Body of pancreas (tissue), 4 donors: ENCODE measurements around the gene TJAP1. TPM values are rescaled to one million over a fixed set of nuclear protein-coding genes. Genes with fewer than 3 reads are reported as not detected.

Experiments
- ATAC-seq: fragments of 150-250 bp; one replicate; pipeline ENCODE4 v1.9.1; 2016
- DNase-seq, 4 donors: peaks; one replicate each; pipeline ENCODE4 v3.0.0-alpha.2; 2019
- H3K27ac ChIP-seq, 4 donors: fragments of 200-600 bp; sonication (generic); 1 replicate in 3 of 4; 2 replicates in 1 of 4; pipeline versions ENCODE4 v1.5.1 to v1.6.1; 2016 to 2019; ENCODE audit warnings: mild to moderate bottlenecking in 1 of 4, mixed read lengths in 1 of 4, moderate library complexity in 1 of 4
- H3K27me3 ChIP-seq, 2 donors: fragments of 200-600 bp; sonication (generic); one replicate each; pipeline ENCODE4 v1.6.0; 2016; ENCODE audit warnings: mild to moderate bottlenecking in 1 of 2
- H3K36me3 ChIP-seq, 2 donors: fragments of 200-600 bp; sonication (generic); replicated peaks in 1 of 2; 2 replicates each; pipeline ENCODE4 v1.5.1; 2016; ENCODE audit warnings: low read depth in 2 of 2; ENCODE audit not compliant: insufficient read depth in 1 of 2
- H3K4me1 ChIP-seq: fragments of 200-600 bp; sonication (generic); one replicate; pipeline ENCODE4 v1.6.0; 2016
- H3K4me3 ChIP-seq, 2 donors: fragments of 200-600 bp; sonication (generic); 1 replicate in 1 of 2; 2 replicates in 1 of 2; pipeline ENCODE4 v1.5.1; 2016 to 2019
- H3K9me3 ChIP-seq, 3 donors: fragments of 200-600 bp; sonication (generic); 1 replicate in 2 of 3; 2 replicates in 1 of 3; pipeline ENCODE4 v1.5.1; 2016
- CTCF ChIP-seq, 7 experiments: fragments of 450-650 bp in 4 of 7; fragments of 200-600 bp in 3 of 7; sonication (generic) in 3 of 7; IDR thresholded peaks; one replicate each; pipeline ENCODE4 v1.5.1; 2016 to 2019; ENCODE audit warnings: antibody characterized with exemption in 7 of 7
- POLR2A ChIP-seq, 3 donors: fragments of 450-650 bp; IDR thresholded peaks; one replicate each; pipeline ENCODE4 v1.6.1; 2016; ENCODE audit warnings: antibody characterized with exemption in 3 of 3, mild to moderate bottlenecking in 2 of 3
- WGBS, 2 donors: methylation state at CpG; one replicate each; pipeline ENCODE4 v1.1.5; 2017; 5-methylcytosine and 5-hydroxymethylcytosine counted together
- intact Hi-C: fragments of 100-400 bp; cut with DNase I; formaldehyde crosslinking; loops from one replicate; pipeline ENCODE4 v1.15.1; 2023
- total RNA-seq, 2 donors: library from RNA; depleted of rRNA; stranded (reverse); fragments of >200 nt; gene quantifications; one replicate each; pipeline ENCODE4 v1.1.0, GENCODE V29; 2016

The TJAP1 gene
- total RNA-seq, 2 donors from 2014 or later, result 16.9 to 47.5 TPM

- no peak for DNase-seq
- ATAC-seq, result no peak
- WGBS, 2 donors, result 91 to 93% methylated on average over 14 to 16 of the region's 16 CpGs
- Histone ChIP-seq H3K4me3 (no peak overlapping the region), H3K36me3 (peaks cover 11 to 28% of the 10 kb centered on the region in 2 donors), H3K27me3 (no peaks in the 10 kb centered on the region), H3K27ac (no peak overlapping the region), H3K9me3 (no peaks in the 10 kb centered on the region), H3K4me1 (no peaks in the 10 kb centered on the region)
- TF ChIP-seq CTCF (IDR thresholded peaks at IDR 0.05) (no peak), POLR2A (IDR thresholded peaks at IDR 0.05) (no peak)
- intact Hi-C loops, result no loop called here
Measured at GRCh38 chr6:43447604-43448003, 29.8 kb upstream of the TJAP1 start.

- DNase-seq (no peak), ATAC-seq (no peak)
- H3K36me3 ChIP-seq, result peaks cover 10 to 23% of the 10 kb centered on the region in 2 donors
- intact Hi-C loops, result no loop called here
- WGBS, 2 donors, result 81 to 95% methylated on average over 3 to 4 of the region's 4 CpGs
- no peaks in the 10 kb centered on the region for H3K27me3 ChIP-seq
- no peak overlapping the region for H3K4me3 ChIP-seq
- H3K4me1 ChIP-seq, result no peaks in the 10 kb centered on the region
- no peak overlapping the region for H3K27ac ChIP-seq
- no peaks in the 10 kb centered on the region for H3K9me3 ChIP-seq
- TF ChIP-seq POLR2A (IDR thresholded peaks at IDR 0.05), result no peak
- no peak for TF ChIP-seq CTCF (IDR thresholded peaks at IDR 0.05)
Measured at GRCh38 chr6:43448916-43449315, 28.5 kb upstream of the TJAP1 start.

- ATAC-seq (no peak), DNase-seq (no peak)
- H3K36me3 ChIP-seq, result peaks cover 6 to 13% of the 10 kb centered on the region in 2 donors
- 80 to 89% methylated on average over 4 to 9 of the region's 13 CpGs for WGBS, 2 donors
- intact Hi-C loops, result loop anchor here (5.0 kb wide), 1 partner anchor 57 kb away; no protein-coding TSS in a partner anchor
- H3K4me3 ChIP-seq, result no peak overlapping the region
- no peaks in the 10 kb centered on the region for H3K27me3 ChIP-seq
- H3K4me1 ChIP-seq, result peaks cover 13% of the 10 kb centered on the region
- H3K9me3 ChIP-seq, result no peaks in the 10 kb centered on the region
- TF ChIP-seq CTCF (IDR thresholded peaks at IDR 0.05) (no peak), POLR2A (IDR thresholded peaks at IDR 0.05) (no peak)
- no peak overlapping the region for H3K27ac ChIP-seq
Measured at GRCh38 chr6:43450699-43451131, 26.7 kb upstream of the TJAP1 start.

- WGBS, 2 donors, result 80 to 86% methylated on average over 4 of the region's 4 CpGs
- Histone ChIP-seq H3K4me3 (no peak overlapping the region), H3K4me1 (peaks cover 18% of the 10 kb centered on the region), H3K36me3 (peaks cover 6 to 11% of the 10 kb centered on the region in 2 donors), H3K27ac (no peak overlapping the region), H3K27me3 (peaks cover 0 to 4% of the 10 kb centered on the region in 2 donors), H3K9me3 (no peaks in the 10 kb centered on the region)
- ATAC-seq, result no peak
- TF ChIP-seq POLR2A (IDR thresholded peaks at IDR 0.05) (no peak), CTCF (IDR thresholded peaks at IDR 0.05) (no peak)
- intact Hi-C loops, result loop anchor here (5.0 kb wide), 1 partner anchor 56 kb away; no protein-coding TSS in a partner anchor
- no peak for DNase-seq
Measured at GRCh38 chr6:43451348-43451747, 26.0 kb upstream of the TJAP1 start.

- Histone ChIP-seq H3K9me3 (no peaks in the 10 kb centered on the region), H3K4me3 (no peak overlapping the region), H3K27ac (no peak overlapping the region), H3K36me3 (peaks cover 6 to 11% of the 10 kb centered on the region in 2 donors), H3K4me1 (peaks cover 18% of the 10 kb centered on the region), H3K27me3 (peaks cover 0 to 5% of the 10 kb centered on the region in 2 donors)
- no peak for TF ChIP-seq CTCF (IDR thresholded peaks at IDR 0.05)
- no peak for TF ChIP-seq POLR2A (IDR thresholded peaks at IDR 0.05)
- no peak for ATAC-seq
- intact Hi-C loops, result loop anchor here (5.0 kb wide), 1 partner anchor 55 kb away; no protein-coding TSS in a partner anchor
- WGBS, 2 donors, result 94 to 95% methylated on average over 8 of the region's 8 CpGs
- no peak for DNase-seq
Measured at GRCh38 chr6:43451939-43452338, 25.4 kb upstream of the TJAP1 start.
